NCI-H774 (cell line): ENCODE results near the gene RBSN.
"Not testable (repeated sequence)": the region's sequence is repeated elsewhere in the genome, so short reads cannot be mapped to it uniquely, and the experiment has no call there.

ENCODE experiments used
- DNase-seq: peaks from one replicate; lab custom pipeline; 2025; lab: John Stamatoyannopoulos, UW

Gene RBSN

DNA sequence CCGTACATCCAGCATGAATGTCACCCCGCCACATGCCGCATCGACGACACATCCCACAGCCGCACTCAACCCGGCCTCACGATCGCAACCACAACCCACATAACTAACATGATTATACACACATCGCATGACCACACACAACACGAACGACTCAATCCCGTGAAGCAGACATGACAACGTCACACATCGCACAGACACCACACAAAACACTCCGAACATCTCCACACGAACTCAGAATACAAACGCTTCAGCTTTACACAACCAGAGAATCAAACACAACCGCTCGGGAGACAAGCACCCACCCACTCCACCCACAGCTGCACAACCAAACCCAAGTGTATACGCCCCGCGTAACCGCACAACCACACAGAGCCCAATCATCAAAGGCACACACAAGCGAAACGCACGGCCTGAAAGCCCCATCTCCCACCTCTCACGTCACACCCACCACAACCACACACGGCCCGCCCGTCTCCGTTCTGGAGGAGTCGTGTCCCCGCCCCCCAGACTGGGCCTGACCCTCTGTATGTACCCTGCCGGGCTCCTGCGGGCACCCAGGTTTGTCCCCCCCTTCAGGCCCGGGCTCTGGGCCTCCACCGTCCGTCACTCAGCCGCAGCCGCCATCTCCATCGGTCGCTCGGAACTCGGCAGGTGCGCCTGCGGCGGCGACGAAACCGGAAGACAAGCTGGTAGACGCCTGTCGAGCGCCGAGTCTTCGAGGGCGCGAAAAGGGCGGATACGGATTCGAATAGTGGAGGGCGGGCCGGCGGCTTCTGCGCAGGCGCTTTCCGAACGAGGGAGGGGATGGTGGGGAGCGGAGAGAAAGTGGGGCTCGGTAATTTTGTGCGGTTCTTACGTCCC is at the start of gene RBSN:
TSS of gene RBSN (minus strand) at position 646 of the 861 bp plus-strand sequence. CDS start 3,028 bp downstream, outside the sequence.
- DNase-seq, result peak; percentile 90

DNA sequence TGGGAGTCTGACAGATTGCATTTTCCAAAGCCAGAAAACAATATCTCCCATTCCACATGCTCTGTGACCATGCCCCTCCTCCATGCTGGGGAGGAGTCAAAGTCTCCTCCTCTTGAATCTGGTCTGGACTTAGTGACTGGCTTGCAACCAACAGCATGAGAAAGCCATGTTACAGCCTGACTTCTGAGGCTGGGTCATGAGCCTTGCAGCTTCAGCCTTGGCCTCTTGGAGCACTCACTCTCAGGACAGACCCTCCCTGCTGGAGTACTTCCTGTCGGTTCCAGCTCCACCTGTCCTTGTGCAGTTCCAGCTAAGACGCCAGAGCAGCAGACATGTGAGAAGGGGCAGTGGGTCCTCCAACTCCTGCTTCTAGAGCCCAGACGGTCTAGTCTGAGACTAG is 49.7 kb upstream of the RBSN start:
- DNase-seq, result no peak

DNA sequence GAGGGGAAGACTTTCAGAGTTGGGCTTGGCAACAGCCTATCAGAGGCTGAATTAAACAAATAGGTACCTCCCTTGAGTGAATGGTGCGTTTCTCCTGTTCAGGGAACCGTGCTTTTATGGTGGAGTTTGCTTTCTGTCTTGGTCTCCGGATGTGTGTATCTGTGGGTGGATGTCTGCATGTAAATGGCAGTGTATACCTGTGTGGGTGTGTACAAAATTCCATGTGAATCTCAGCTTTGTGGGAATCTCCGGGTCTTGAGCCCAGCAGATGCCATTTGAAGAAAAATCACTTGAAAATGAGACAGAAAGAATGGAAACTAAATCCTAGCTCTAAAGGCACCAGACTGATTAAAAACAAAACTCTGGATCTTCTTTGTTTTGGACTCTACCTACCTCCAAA is 37.9 kb upstream of the RBSN start:
- DNase-seq, result not testable (repeated sequence)

GRCh38 chr3:15134968-15135367 is 36.0 kb upstream of the RBSN start:
- not testable (repeated sequence) for DNase-seq

DNA sequence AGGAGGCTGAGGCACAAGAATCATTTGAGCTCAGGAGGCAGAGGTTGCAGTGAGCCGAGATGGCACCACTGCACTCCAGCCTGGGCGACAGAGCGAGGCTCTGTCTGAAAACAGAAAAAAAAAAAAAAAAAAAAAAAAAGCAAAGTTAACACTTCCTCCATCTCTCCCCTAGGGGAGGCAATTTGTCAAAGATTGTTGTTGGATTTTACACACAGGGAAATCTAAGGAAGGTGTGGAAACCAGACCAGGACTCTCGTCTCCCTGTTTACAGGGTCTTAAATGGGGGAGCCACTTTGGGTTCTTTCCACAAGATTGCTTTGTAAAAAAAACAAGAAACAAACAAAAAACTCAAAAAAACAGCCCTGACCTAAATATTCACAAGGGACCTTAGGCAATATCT is 29.5 kb upstream of the RBSN start:
- not testable (repeated sequence) for DNase-seq

- DNase-seq, result not testable (repeated sequence)
Measured at GRCh38 chr3:15126975-15127374, 28.0 kb upstream of the RBSN start.

DNA sequence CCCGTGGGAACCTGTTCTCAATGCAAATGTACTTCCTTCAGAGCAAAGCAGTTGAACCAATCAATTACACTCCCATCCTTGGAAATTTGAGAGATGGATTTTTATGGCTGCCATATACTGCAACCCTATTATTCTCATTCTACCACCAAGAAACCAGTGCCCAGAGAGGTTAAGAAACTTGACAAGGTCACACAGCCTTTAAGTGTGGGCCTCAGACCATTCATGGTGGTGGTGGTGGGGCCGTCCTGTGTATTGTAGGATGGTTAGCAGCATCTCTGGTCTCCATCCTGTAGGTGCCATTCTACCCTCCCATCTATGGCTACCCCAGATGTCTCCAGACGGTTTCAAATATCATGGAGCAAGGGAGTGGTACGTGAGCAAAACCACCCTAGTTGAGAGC is 23.4 kb upstream of the RBSN start:
- no peak for DNase-seq

DNA sequence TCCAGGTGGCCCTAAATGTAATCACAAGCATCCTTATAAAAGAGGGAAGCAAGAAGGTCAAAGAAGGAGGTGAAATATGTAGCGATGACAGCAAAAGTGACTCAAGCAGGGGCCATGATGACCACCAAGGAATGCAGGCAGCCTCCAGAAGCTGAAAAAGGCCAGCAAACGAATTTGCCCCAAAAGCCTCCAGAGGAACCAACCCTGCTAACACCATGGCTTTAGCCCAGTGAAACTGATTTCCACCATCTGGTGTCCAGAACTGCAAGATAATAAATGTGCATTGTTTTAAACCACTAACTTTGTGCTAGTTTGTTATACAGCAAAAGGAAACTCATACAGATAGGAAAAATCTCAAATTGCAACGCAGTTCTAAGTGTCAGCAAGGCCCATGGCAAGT is 23.0 kb upstream of the RBSN start:
- no peak for DNase-seq

- DNase-seq, result no peak
Measured at GRCh38 chr3:15120986-15121385, 22.0 kb upstream of the RBSN start.

DNA sequence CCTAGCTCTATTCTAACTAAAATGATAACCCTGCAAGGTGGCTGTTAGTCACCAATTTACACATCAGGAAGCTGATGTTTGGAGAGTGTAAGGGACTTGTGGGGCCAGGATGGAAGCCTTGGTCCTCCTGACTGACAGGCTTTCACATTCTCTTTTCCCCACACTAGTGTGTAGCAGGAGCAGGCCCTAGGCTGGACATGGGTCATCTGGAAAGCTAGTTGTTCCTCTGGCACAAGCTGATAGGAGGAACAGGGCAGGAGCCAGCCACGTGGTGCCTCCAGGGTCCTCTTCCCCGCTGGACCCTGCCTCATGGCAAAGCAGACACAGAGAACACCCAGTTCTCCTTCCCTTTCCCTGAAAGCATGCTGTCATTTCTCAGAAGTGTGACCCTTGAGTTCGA is 18.1 kb upstream of the RBSN start:
- no peak for DNase-seq

DNA sequence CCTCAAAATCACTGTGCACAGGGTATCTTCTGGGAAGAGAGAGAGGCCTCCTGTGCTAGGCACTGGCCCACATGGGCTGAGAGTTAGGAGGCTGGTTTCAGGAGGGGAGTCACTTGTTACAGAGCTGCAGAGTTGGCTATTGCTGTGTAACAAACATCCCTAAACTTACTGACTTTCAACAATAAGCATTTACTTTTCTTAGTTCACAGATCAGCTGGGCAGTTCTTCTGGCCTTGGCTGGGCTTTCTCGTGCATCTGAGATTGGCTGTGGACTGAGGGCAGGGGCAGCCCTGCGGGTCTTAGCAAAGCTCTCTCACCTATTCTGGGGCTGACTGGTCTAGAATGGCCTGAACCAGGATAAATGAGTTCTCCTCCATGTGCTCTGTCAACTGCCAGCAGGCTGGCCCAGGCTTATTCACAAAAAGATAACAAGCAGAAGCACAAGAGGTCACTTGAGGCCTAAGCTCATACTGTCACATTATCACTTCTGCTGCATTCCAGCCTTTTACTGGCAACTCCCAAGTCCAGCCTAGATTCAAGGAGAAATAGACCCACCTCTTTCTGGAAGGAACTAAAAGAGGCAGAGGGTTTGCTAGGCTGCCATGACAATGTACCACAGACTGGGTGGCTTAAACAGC is 17.2 kb upstream of the RBSN start:
- no peak for DNase-seq

DNA sequence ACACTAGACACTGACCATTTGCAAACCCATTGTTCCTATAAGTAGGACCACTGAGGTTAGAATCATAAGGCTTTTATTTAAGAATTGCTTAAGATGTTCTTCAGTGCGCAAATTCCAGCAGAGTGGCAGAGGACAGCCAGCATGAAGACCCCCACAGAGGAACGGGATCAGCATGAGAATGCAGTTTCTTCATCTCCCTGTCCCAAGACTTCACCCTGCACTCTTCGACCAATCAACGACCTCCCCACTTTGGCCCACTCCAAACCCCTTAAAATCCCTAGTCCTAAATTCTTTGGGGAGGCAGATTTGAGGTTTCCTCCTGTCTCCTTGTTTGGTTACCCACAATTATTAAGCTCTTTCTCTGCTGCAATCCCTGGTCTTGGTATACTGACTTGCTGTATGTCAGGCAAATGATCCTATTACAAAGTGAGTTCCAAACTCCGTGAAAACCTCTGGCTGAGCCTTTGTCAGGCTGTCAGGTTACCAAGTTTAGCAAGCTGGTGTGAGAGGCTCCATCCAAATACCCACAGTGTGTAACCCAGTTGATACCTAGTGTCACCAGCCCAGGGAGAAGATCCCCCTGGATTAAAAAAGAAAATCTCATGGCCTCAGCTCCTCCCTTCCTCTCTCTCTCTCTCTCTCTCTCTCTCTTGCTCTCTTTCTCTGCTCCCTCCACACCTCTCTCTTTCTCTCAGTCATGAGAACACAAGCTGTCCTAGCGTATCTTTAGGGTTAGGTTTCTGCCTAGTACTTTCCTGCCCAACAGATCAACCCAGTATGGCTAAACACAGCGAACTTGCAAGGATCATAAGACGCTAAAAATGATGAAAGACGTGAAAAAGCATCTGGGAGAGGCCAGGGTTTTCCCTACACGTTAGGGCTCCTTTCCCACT is 15.8 kb upstream of the RBSN start:
- no peak for DNase-seq

DNA sequence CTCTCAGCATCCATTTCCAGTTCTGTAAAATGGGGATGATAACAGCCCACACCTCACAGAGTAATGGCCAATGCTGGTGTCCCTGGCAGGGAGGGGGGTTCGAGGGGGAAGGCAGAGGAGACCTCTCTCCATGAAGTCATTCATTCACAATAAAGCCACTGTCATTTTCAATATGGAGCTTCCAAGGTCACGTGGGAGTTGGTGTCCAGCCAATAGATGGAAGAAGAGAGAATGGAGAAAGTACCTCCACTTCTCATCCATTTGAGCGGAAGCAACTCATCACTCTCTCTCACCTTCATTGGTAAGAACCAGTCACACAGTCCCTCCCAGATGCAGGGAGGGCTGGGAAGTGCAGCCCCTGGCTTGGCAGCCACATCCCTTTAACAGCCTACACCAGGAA is 14.9 kb upstream of the RBSN start:
- DNase-seq, result peak; percentile 20

DNA sequence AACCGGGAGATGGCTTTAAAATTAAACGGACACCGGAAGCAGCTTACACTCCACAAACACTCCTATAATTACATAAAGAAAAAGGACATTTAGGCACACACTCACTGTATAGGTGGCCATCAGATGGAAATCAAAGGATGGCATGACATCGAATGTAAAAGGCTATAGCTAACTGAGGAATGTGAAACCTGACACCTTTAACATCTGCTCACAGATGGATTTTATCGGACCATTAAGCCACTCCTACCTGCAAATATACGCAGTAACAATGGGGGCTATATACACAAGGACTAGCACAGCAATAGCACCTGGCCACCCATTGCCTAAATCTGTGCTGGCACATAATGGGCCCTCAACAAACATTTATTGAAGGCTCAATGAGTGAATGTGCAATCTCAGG is 14.5 kb upstream of the RBSN start:
- peak; percentile 20 for DNase-seq

GRCh38 chr3:15112011-15112410 is 13.1 kb upstream of the RBSN start:
- DNase-seq, result no peak

DNA sequence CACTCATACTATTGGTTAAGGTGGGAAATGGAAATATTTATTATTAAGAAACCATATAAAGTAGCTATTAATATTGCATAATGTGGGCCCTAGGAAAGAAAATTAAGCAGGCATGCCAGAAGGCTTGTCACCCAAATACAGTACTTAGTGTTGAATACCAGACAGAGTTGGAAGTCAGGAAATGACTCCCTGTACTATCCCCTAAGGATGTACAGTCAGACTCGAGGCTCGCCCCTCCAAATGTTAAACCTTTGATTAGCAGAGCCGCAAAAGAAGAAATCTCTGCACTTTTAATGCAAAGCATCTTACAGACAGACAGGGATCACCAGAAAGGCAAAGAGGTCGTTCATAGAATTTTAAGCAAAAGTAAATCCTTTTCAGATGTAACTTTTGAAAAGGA is 11.3 kb upstream of the RBSN start:
- DNase-seq, result no peak

- no peak for DNase-seq
Measured at GRCh38 chr3:15108869-15109268, 9.9 kb upstream of the RBSN start.

DNA sequence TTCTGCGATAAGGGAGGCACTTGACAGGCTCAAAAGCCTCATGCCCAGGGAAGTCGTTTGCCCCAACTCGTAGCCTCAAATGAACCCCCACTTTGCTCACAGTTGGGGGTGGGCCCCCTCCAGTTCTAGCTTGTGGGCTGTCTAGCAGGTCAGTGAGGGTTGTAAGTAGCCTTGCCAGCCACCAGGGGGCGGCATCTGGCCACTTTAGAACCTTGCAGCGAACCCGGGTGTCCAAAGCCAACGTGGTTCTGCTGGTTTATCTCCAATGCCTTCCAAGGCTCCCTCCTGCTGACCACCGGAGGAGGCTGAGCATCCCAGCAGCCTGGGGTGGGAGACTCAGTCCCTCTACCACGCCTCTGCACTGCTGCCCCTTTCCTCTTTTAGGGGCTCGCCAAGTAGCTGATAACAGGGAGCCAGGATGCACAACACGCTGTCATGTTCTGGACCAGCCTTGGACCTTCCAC is 9.2 kb upstream of the RBSN start:
- peak; percentile 62 for DNase-seq

GRCh38 chr3:15107075-15107947 is 8.4 kb upstream of the RBSN start:
- no peak for DNase-seq

- peak; percentile 1 for DNase-seq
Measured at GRCh38 chr3:15102836-15103235, 3.9 kb upstream of the RBSN start.

- DNase-seq, result no peak
Measured at GRCh38 chr3:15102256-15102655, 3.3 kb upstream of the RBSN start.
